NB4 (cell line): Measurements from ENCODE around the gene OPA1.
A peak's percentile ranks its signal among the peaks of the same experiment; 100 is the strongest.

ENCODE experiments used
- DNase-seq: peaks from one replicate; pipeline ENCODE4 v3.0.0; 2010; ENCODE audit warnings: low read depth
- H3K4me3 ChIP-seq: one replicate; pipeline ENCODE4 v1.5.1; 2011; ENCODE audit warnings: mild to moderate bottlenecking, low read depth, low read length, moderate library complexity
- CTCF ChIP-seq: IDR thresholded peaks from one replicate; pipeline ENCODE4 v1.5.1; 2012; ENCODE audit warnings: low read depth, low read length
- MAX ChIP-seq: IDR thresholded peaks from 2 replicates; pipeline ENCODE4 v1.6.1; 2011; ENCODE audit warnings: low read depth, low read length
- MYC ChIP-seq: IDR thresholded peaks from 2 replicates; pipeline ENCODE4 v1.6.1; 2011; ENCODE audit warnings: low read depth, low read length
- POLR2A ChIP-seq: IDR thresholded peaks from 2 replicates; pipeline ENCODE4 v1.6.1; 2011; ENCODE audit warnings: mild to moderate bottlenecking; ENCODE audit not compliant: insufficient read length; ENCODE audit errors: extremely low read depth

The OPA1 gene

GRCh38 chr3:193701953-193702635 is 109.1 kb downstream of the OPA1 start:
- no peak for TF ChIP-seq MYC
- TF ChIP-seq MAX = no peak
- no peak for TF ChIP-seq POLR2A
- no peak for TF ChIP-seq CTCF
- DNase-seq = peak; percentile 21
- H3K4me3 ChIP-seq = no peak overlapping the region

GRCh38 chr3:193702967-193703366 is 110.0 kb downstream of the OPA1 start:
- H3K4me3 ChIP-seq = no peak overlapping the region
- TF ChIP-seq POLR2A = no peak
- no peak for TF ChIP-seq MYC
- TF ChIP-seq CTCF = no peak
- no peak for TF ChIP-seq MAX
- DNase-seq = no peak

- TF ChIP-seq POLR2A (no peak), CTCF (no peak)
- H3K4me3 ChIP-seq = no peak overlapping the region
- peak; percentile 8 for DNase-seq
These were observed 111.4 kb downstream of the OPA1 start for GRCh38 chr3:193704431-193704830.

- no peak for TF ChIP-seq POLR2A
- TF ChIP-seq MAX = no peak
- no peak for TF ChIP-seq MYC
- TF ChIP-seq CTCF = no peak
- no peak for DNase-seq
These were observed 115.3 kb downstream of the OPA1 start for GRCh38 chr3:193708270-193708669.

GRCh38 chr3:193710286-193711165 is 117.5 kb downstream of the OPA1 start:
- TF ChIP-seq CTCF = no peak
- no peak for TF ChIP-seq MAX
- TF ChIP-seq MYC = no peak
- TF ChIP-seq POLR2A = no peak
- no peak for DNase-seq
- H3K4me3 ChIP-seq = no peak overlapping the region

More at GRCh38 chr3:193708270-193708669, 115.3 kb downstream of the OPA1 start:
- no peak overlapping the region for H3K4me3 ChIP-seq
